ENCODE results near the gene ZBTB14.

ZBTB14 gene

DNA sequence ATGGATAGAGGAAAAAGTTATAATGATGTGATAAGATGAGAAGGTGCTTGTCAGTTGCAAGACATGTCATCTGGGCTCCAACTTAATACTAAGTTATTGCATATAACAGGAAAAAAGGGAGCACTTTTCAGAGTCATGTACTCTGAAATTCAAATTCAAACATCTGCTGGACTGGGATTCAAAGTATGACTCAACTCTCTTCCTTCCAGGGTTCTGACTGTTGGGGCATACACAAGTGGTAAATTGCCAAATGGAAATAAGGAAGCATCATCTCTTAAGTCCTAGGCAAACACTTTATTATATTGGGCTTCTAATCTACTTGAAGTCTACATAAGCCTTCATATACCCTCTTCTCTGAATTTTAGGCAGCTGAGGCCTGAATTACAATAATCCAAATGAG lies 44.9 kb downstream of the ZBTB14 start:
- Histone ChIP-seq H3K9me3 (ENCODE audit: insufficient read depth, low read length) (no peaks in the 10 kb centered on the region), H3K36me3 (ENCODE audit: low read length) (no peaks in the 10 kb centered on the region), H3K79me2 (ENCODE audit: insufficient read depth, low read length) (no peaks in the 10 kb centered on the region), H3F3A (ENCODE audit: insufficient read depth) (no peaks in the 10 kb centered on the region), H3K9ac (ENCODE audit: low read length) (no peak overlapping the region), H3K9me2 (replicated peaks; ENCODE audit: insufficient read depth, low read length) (no peaks in the 10 kb centered on the region), H3K27ac (ENCODE audit: low read depth, low read length) (no peak overlapping the region), H4K20me1 (ENCODE audit: low read depth, low read length) (no peaks in the 10 kb centered on the region), H3K27me3 (ENCODE audit: low read length) (no peaks in the 10 kb centered on the region), H2AFZ (ENCODE audit: low read depth, low read length, severe bottlenecking) (no peak overlapping the region), H3K4me3 (ENCODE audit: insufficient read depth, low read length, poor library complexity, severe bottlenecking) (no peak overlapping the region), H3K4me2 (ENCODE audit: low read depth, low read length, poor library complexity, severe bottlenecking) (no peak overlapping the region)
- TF ChIP-seq EZH2phosphoT487 (conservative IDR thresholded peaks at IDR 0.05; ENCODE audit: low read length) = no peak
- TF ChIP-seq, protein P1, sequence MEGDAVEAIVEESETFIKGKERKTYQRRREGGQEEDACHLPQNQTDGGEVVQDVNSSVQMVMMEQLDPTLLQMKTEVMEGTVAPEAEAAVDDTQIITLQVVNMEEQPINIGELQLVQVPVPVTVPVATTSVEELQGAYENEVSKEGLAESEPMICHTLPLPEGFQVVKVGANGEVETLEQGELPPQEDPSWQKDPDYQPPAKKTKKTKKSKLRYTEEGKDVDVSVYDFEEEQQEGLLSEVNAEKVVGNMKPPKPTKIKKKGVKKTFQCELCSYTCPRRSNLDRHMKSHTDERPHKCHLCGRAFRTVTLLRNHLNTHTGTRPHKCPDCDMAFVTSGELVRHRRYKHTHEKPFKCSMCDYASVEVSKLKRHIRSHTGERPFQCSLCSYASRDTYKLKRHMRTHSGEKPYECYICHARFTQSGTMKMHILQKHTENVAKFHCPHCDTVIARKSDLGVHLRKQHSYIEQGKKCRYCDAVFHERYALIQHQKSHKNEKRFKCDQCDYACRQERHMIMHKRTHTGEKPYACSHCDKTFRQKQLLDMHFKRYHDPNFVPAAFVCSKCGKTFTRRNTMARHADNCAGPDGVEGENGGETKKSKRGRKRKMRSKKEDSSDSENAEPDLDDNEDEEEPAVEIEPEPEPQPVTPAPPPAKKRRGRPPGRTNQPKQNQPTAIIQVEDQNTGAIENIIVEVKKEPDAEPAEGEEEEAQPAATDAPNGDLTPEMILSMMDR (IDR thresholded peaks at IDR 0.05; ENCODE audit: insufficient read depth, low read length, poor library complexity, severe bottlenecking) = no peak

DNA sequence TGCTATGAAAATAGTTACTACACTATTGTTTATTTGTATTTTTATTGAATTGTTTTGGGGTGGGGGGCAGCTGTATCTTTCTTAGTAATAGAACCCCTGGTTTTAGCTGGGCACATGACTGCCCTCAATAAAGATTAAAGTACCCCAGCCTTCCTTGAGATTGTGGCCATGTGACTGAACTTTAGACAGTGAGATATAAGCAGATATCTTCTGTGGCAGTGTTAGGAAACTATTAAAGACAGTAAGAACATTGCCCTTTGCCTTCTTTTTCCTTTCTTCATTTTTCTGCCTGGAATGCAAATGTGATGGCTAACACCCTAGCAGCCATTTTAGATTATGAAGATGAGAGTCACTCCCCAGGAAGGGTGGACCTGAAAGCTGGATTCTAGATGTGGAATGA lies 50.6 kb downstream of the ZBTB14 start:
- Histone ChIP-seq H3K27ac (ENCODE audit: low read depth, low read length) (no peak overlapping the region), H3F3A (ENCODE audit: insufficient read depth) (no peaks in the 10 kb centered on the region), H3K79me2 (ENCODE audit: insufficient read depth, low read length) (peaks cover 6% of the 10 kb centered on the region), H3K9ac (ENCODE audit: low read length) (no peak overlapping the region), H3K9me3 (ENCODE audit: insufficient read depth, low read length) (no peaks in the 10 kb centered on the region), H3K27me3 (ENCODE audit: low read length) (no peaks in the 10 kb centered on the region), H3K36me3 (ENCODE audit: low read length) (peaks cover 9% of the 10 kb centered on the region; the same call in 1 of the 2 replicates), H3K4me2 (ENCODE audit: low read depth, low read length, poor library complexity, severe bottlenecking) (no peak overlapping the region), H2AFZ (ENCODE audit: low read depth, low read length, severe bottlenecking) (no peak overlapping the region), H4K20me1 (ENCODE audit: low read depth, low read length) (no peaks in the 10 kb centered on the region), H3K4me3 (ENCODE audit: insufficient read depth, low read length, poor library complexity, severe bottlenecking) (no peak overlapping the region), H3K9me2 (replicated peaks; ENCODE audit: insufficient read depth, low read length) (no peaks in the 10 kb centered on the region)
- TF ChIP-seq EZH2phosphoT487 (conservative IDR thresholded peaks at IDR 0.05; ENCODE audit: low read length) = no peak
- TF ChIP-seq, protein P1 (IDR thresholded peaks at IDR 0.05; ENCODE audit: insufficient read depth, low read length, poor library complexity, severe bottlenecking) = no peak

DNA sequence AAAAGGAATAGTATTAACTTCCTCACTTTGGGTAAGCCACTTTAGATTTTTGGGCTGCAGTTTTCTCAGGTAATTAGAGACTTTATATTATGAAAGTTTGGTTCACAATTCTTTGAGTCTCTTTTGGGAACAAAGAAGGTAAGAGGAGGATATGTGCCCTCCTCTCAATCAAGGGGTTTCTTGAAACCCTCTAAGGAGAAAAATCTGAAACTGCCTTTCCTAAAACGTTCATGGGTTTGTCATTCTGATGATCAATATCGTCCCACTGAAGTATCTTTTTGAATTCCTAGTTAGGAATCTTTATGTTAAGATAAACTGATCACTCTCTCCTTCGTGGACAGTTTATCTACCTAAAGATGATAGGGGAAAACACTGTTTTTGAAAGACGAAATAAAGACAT lies 56.1 kb downstream of the ZBTB14 start:
- no peaks in the 10 kb centered on the region for H3K27me3 ChIP-seq (ENCODE audit: low read length)
- no peak overlapping the region for H2AFZ ChIP-seq (ENCODE audit: low read depth, low read length, severe bottlenecking)
- H3K79me2 ChIP-seq (ENCODE audit: insufficient read depth, low read length) = peaks cover 16% of the 10 kb centered on the region
- no peaks in the 10 kb centered on the region for H3K9me3 ChIP-seq (ENCODE audit: insufficient read depth, low read length)
- no peaks in the 10 kb centered on the region for H4K20me1 ChIP-seq (ENCODE audit: low read depth, low read length)
- H3K4me3 ChIP-seq (ENCODE audit: insufficient read depth, low read length, poor library complexity, severe bottlenecking) = peak overlapping the region; percentile 86
- no peak for TF ChIP-seq EZH2phosphoT487 (conservative IDR thresholded peaks at IDR 0.05; ENCODE audit: low read length)
- TF ChIP-seq, protein P1 (IDR thresholded peaks at IDR 0.05; ENCODE audit: insufficient read depth, low read length, poor library complexity, severe bottlenecking) = no peak
- peak overlapping the region; percentile 95 for H3K4me2 ChIP-seq (ENCODE audit: low read depth, low read length, poor library complexity, severe bottlenecking)
- H3K9ac ChIP-seq (ENCODE audit: low read length) = peak overlapping the region; percentile 93
- no peaks in the 10 kb centered on the region for H3F3A ChIP-seq (ENCODE audit: insufficient read depth)
- no peaks in the 10 kb centered on the region for H3K9me2 ChIP-seq (replicated peaks; ENCODE audit: insufficient read depth, low read length)
- H3K36me3 ChIP-seq (ENCODE audit: low read length) = peaks cover 9% of the 10 kb centered on the region; the same call in 1 of the 2 replicates
- H3K27ac ChIP-seq (ENCODE audit: low read depth, low read length) = no peak overlapping the region

All from SU-DHL-6 (cell line).